Right atrium auricular region (tissue), 2 donors: ENCODE results near the gene CDH8. TPM values are rescaled to one million over a fixed set of nuclear protein-coding genes. Genes with fewer than 3 reads are reported as not detected.

Experiments used
- DNase-seq: peaks from one replicate; pipeline ENCODE4 v3.0.0-alpha.2; 2019; ENCODE audit warnings: low spot score
- H3K27ac ChIP-seq, 2 donors: fragments of 200-600 bp; sonication (generic); 1 replicate in 1 of 2; 2 replicates in 1 of 2; pipeline ENCODE4 v1.5.1; 2016 to 2019
- H3K27me3 ChIP-seq, 2 donors: fragments of 200-600 bp; sonication (generic); one replicate each; pipeline versions ENCODE4 v1.5.1 to v1.6.0; 2017 to 2019
- H3K36me3 ChIP-seq: fragments of 200-600 bp; sonication (generic); one replicate; pipeline ENCODE4 v1.5.1; 2016
- H3K4me1 ChIP-seq, 2 donors: fragments of 200-600 bp; sonication (generic); one replicate each; pipeline versions ENCODE4 v1.5.1 to v1.6.0; 2017 to 2019
- H3K4me3 ChIP-seq, 2 donors: fragments of 200-600 bp; sonication (generic); 1 replicate in 1 of 2; 2 replicates in 1 of 2; pipeline ENCODE4 v1.5.1; 2017 to 2019; ENCODE audit warnings: mild to moderate bottlenecking in 1 of 2, moderate library complexity in 1 of 2
- H3K9me3 ChIP-seq, 2 donors: fragments of 200-600 bp; sonication (generic); one replicate each; pipeline ENCODE4 v1.5.1; 2019
- CTCF ChIP-seq, 2 donors: fragments of 200-600 bp; sonication (generic); IDR thresholded peaks; one replicate each; pipeline ENCODE4 v1.5.1; 2019; ENCODE audit warnings: antibody characterized with exemption in 2 of 2
- total RNA-seq, 2 donors: library from RNA; depleted of rRNA; stranded (reverse); fragments of >200 nt; gene quantifications; one replicate each; pipeline ENCODE4 v1.1.0, GENCODE V29; 2016

Gene CDH8
- total RNA-seq, 2 donors from 2014 or later: not detected

GRCh38 chr16:61606581-61606980 is 429.7 kb downstream of the CDH8 start:
- DNase-seq: no peak
- no peak overlapping the region for H3K4me3 ChIP-seq
- no peak overlapping the region for H3K27ac ChIP-seq
- no peaks in the 10 kb centered on the region for H3K27me3 ChIP-seq
- H3K9me3 ChIP-seq: no peaks in the 10 kb centered on the region
- no peaks in the 10 kb centered on the region for H3K36me3 ChIP-seq
- H3K4me1 ChIP-seq: no peaks in the 10 kb centered on the region
- TF ChIP-seq CTCF (IDR thresholded peaks at IDR 0.05): no peak
